Endothelial cell (in vitro differentiated cells): ENCODE data around the gene KYNU. TPM values are rescaled to one million over a fixed set of nuclear protein-coding genes. Genes with fewer than 3 reads are reported as not detected.

Source experiments
- DNase-seq: peaks from one replicate; pipeline ENCODE4 v3.0.0; 2021; ENCODE audit warnings: low spot score
- H3K27ac Mint-ChIP-seq: one replicate; pipeline ENCODE4 v1.8.0; 2021; ENCODE audit warnings: mixed read lengths, inconsistent platforms; ENCODE audit not compliant: unreplicated experiment
- H3K27me3 Mint-ChIP-seq: one replicate; pipeline ENCODE4 v1.8.0; 2021; ENCODE audit warnings: mild to moderate bottlenecking, moderate library complexity, mixed read lengths, inconsistent platforms; ENCODE audit not compliant: unreplicated experiment
- H3K36me3 Mint-ChIP-seq: one replicate; pipeline ENCODE4 v1.8.0; 2021; ENCODE audit warnings: mild to moderate bottlenecking, low read depth, mixed read lengths, inconsistent platforms; ENCODE audit not compliant: unreplicated experiment
- H3K4me1 Mint-ChIP-seq: one replicate; pipeline ENCODE4 v1.8.0; 2021; ENCODE audit warnings: mild to moderate bottlenecking, mixed read lengths, inconsistent platforms; ENCODE audit not compliant: unreplicated experiment
- H3K4me3 Mint-ChIP-seq: one replicate; pipeline ENCODE4 v1.8.0; 2021; ENCODE audit warnings: mild to moderate bottlenecking, mixed read lengths, inconsistent platforms; ENCODE audit not compliant: unreplicated experiment
- H3K9me3 Mint-ChIP-seq: one replicate; pipeline ENCODE4 v1.8.0; 2021; ENCODE audit warnings: mixed read lengths, inconsistent platforms; ENCODE audit not compliant: unreplicated experiment
- total RNA-seq: library from RNA; stranded (reverse); fragmentation: NEBNext Ultra II Directional; extraction: Animal tissue kit (Norgen Biotek cat#: 25700); gene quantifications from one replicate; pipeline ENCODE4 v1.2.1, GENCODE V29; 2021; ENCODE audit not compliant: unreplicated experiment
- TF ChIP-seq, protein P1 (sequence below): fragments of 200-600 bp; sonication (generic); IDR thresholded peaks from one replicate; pipeline ENCODE4 v1.5.0; 2021; ENCODE audit warnings: antibody characterized with exemption; ENCODE audit not compliant: unreplicated experiment

Gene KYNU
- total RNA-seq, 1 donor from 2014 or later, result not detected

DNA sequence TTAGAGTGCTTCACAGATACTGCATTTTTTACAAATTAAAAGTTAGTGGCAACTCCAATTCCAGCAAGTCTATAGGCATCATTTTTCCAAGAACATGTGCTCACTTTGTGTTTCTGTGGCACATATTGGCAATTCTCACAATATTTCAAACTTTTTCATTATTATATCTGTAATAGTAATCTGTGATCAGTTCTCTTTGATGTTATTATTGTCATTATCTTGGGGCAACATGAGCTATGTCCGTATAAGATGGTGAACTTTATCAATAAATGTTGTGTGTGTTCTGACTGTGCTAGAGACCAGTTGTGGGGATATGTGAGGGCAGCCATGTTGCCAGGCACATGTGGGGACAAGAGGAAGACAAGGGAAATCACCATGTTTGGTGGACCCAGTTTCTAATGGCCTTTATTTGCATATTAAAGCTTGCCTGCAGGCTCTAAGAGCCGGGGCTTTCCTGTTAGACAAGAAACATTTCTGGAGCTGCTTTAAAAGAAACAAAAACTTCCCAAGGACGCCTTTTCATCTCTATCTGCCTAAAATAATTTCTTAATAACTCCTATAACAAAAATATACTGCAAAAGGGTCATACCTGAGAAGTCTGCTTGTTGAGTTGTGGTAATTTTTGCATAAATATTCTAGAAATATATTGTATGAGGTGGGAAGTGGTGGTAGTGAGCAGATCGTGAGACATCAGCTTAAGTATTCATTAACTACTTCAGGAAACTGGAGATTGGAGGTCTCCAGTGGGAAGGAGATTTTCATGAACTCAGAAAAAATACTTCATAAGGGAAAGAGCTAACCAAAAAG is 37.2 kb downstream of the KYNU start:
- no peaks in the 10 kb centered on the region for H3K4me1 Mint-ChIP-seq
- DNase-seq, result no peak
- no peaks in the 10 kb centered on the region for H3K27me3 Mint-ChIP-seq

DNA sequence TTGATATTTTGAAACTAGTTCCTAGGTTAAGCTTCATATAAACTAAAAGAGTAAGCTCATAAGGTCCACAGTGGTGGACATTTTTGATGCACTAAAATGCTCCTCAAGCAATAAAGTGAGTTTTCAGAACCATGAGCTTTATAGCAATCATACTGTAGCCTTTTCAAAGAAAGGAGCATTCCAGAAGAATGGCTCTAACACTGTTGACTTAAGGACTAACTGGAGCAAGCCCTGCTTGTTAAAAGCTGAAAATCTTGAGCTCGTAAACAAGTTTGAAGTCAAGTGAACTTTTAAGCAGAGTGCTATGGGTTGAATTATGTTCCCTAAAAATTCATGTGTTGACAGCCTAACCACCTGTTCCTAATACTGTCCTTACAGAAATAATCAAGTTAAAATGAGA is 38.0 kb downstream of the KYNU start:
- Mint-ChIP-seq H3K9me3 (no peaks in the 10 kb centered on the region), H3K4me1 (no peaks in the 10 kb centered on the region), H3K27ac (no peak overlapping the region), H3K27me3 (no peaks in the 10 kb centered on the region), H3K4me3 (no peak overlapping the region), H3K36me3 (no peaks in the 10 kb centered on the region)
- TF ChIP-seq, protein P1, sequence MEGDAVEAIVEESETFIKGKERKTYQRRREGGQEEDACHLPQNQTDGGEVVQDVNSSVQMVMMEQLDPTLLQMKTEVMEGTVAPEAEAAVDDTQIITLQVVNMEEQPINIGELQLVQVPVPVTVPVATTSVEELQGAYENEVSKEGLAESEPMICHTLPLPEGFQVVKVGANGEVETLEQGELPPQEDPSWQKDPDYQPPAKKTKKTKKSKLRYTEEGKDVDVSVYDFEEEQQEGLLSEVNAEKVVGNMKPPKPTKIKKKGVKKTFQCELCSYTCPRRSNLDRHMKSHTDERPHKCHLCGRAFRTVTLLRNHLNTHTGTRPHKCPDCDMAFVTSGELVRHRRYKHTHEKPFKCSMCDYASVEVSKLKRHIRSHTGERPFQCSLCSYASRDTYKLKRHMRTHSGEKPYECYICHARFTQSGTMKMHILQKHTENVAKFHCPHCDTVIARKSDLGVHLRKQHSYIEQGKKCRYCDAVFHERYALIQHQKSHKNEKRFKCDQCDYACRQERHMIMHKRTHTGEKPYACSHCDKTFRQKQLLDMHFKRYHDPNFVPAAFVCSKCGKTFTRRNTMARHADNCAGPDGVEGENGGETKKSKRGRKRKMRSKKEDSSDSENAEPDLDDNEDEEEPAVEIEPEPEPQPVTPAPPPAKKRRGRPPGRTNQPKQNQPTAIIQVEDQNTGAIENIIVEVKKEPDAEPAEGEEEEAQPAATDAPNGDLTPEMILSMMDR, result no peak
- DNase-seq, result no peak

More for the DNA sequence above, 37.2 kb downstream of the KYNU start:
- TF ChIP-seq, protein P1, result no peak
- no peak overlapping the region for H3K27ac Mint-ChIP-seq
- H3K36me3 Mint-ChIP-seq, result no peaks in the 10 kb centered on the region
- no peaks in the 10 kb centered on the region for H3K9me3 Mint-ChIP-seq
- H3K4me3 Mint-ChIP-seq, result no peak overlapping the region

- no peaks in the 10 kb centered on the region for H3K9me3 Mint-ChIP-seq
Measured at GRCh38 chr2:142918624-142919023, 41.2 kb downstream of the KYNU start.

DNA sequence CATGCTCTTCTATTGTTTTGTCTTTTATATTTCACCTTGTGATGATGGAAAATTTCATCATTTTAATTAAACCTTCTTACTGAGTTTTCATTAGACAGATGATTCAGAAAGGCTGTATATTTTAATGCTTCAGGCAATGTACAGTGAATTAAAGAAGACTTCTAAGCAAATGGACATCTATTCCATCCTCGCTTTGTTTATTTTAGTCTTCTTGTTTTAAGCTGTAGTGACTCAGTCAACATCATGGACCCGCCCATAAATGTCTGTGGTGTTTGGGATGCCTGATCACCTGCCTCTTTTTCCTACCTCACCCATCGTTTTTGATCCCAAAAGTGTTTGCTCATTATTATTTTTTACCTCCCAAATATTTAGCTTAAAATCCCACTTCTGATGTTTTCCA is 43.1 kb downstream of the KYNU start:
- H3K27me3 Mint-ChIP-seq, result no peaks in the 10 kb centered on the region
- H3K4me1 Mint-ChIP-seq, result no peaks in the 10 kb centered on the region
- H3K27ac Mint-ChIP-seq, result no peak overlapping the region
- no peaks in the 10 kb centered on the region for H3K9me3 Mint-ChIP-seq
- TF ChIP-seq, protein P1, result no peak
- no peak overlapping the region for H3K4me3 Mint-ChIP-seq
- no peaks in the 10 kb centered on the region for H3K36me3 Mint-ChIP-seq
- no peak for DNase-seq

More at GRCh38 chr2:142918624-142919023, 41.2 kb downstream of the KYNU start:
- DNase-seq, result no peak
- Mint-ChIP-seq H3K27me3 (no peaks in the 10 kb centered on the region), H3K27ac (no peak overlapping the region), H3K4me1 (no peaks in the 10 kb centered on the region), H3K4me3 (no peak overlapping the region), H3K36me3 (no peaks in the 10 kb centered on the region)
- TF ChIP-seq, protein P1, result no peak

- TF ChIP-seq, protein P1, result no peak
- H3K36me3 Mint-ChIP-seq, result no peaks in the 10 kb centered on the region
Measured at GRCh38 chr2:142926445-142926844, 49.0 kb downstream of the KYNU start.

More at GRCh38 chr2:142926445-142926844, 49.0 kb downstream of the KYNU start:
- H3K9me3 Mint-ChIP-seq, result no peaks in the 10 kb centered on the region
- no peaks in the 10 kb centered on the region for H3K27me3 Mint-ChIP-seq
- no peak overlapping the region for H3K4me3 Mint-ChIP-seq
- no peak for DNase-seq
- H3K27ac Mint-ChIP-seq, result no peak overlapping the region
- no peaks in the 10 kb centered on the region for H3K4me1 Mint-ChIP-seq
